Pancreas (tissue), 10 donors: ENCODE measurements around the gene PFN4. TPM values are rescaled to one million over a fixed set of nuclear protein-coding genes. Genes with fewer than 3 reads are reported as not detected.

ENCODE experiments used
- ATAC-seq, 4 donors: fragments of 200-7000 bp; cut with Tn5 transposase; one replicate each; pipeline versions ENCODE4 v1.8.0 to v1.9.1; 2020; ENCODE audit warnings: mild to moderate bottlenecking in 4 of 4, moderate library complexity in 4 of 4
- DNase-seq, 6 donors: peaks; one replicate each; pipeline ENCODE4 v3.0.0-alpha.2; 2020
- FAIRE-seq: peaks from 2 replicates; lab custom pipeline; 2012; peaks lifted over from hg19 to GRCh38; lab: Jason Lieb, UNC
- H3K27ac ChIP-seq, 4 donors: fragments of 200-600 bp; sonication (generic); 1 replicate in 3 of 4; 2 replicates in 1 of 4; pipeline versions ENCODE4 v1.5.0 to v1.8.0; 2020
- H3K27me3 ChIP-seq, 4 donors: fragments of 200-600 bp; one replicate each; pipeline ENCODE4 v1.8.0; 2021
- H3K36me3 ChIP-seq, 3 donors: fragments of 200-600 bp; sonication (generic) in 1 of 3; one replicate each; pipeline versions ENCODE4 v1.5.0 to v1.8.0; 2020 to 2021
- H3K4me1 ChIP-seq, 3 donors: fragments of 200-600 bp; one replicate each; pipeline ENCODE4 v1.8.0; 2021
- H3K4me3 ChIP-seq, 4 donors: fragments of 200-600 bp; sonication (generic) in 2 of 4; one replicate each; pipeline versions ENCODE4 v1.5.0 to v1.8.0; 2020 to 2021
- H3K9me3 ChIP-seq, 4 donors: fragments of 200-600 bp; one replicate each; pipeline ENCODE4 v1.8.0; 2021
- WGBS, 2 donors: extraction: QIAGEN DNeasy Blood & Tissue Kit; methylation state at CpG; one replicate each; pipeline ENCODE4 v1.1.7; 2013; 5-methylcytosine and 5-hydroxymethylcytosine counted together
- intact Hi-C, 3 donors: fragments of 100-400 bp; cut with DNase I; formaldehyde crosslinking; loops; one replicate each; pipeline versions ENCODE4 v1.11.1 to v1.14.2; 2022
- polyA plus RNA-seq, 2 donors: library from polyadenylated mRNA; stranded (reverse); fragments of 200-250 nt; gene quantifications; one replicate each; pipeline ENCODE4 v1.2.3, GENCODE V29; 2013
- total RNA-seq, 6 donors: library from RNA; stranded (reverse); fragmentation: NEBNext Ultra II Directional in 4 of 6; extraction: Animal tissue kit (Norgen Biotek cat#: 25700) in 4 of 6; gene quantifications; one replicate each; pipeline versions ENCODE4 v1.2.1 to v1.2.4, GENCODE V29; 2021 to 2023
- TF ChIP-seq, protein P1 (sequence below), 4 donors: fragments of 200-600 bp; sonication (generic) in 3 of 4; IDR thresholded peaks; one replicate each; pipeline versions ENCODE4 v1.5.0 to v1.8.0; 2021; ENCODE audit warnings: antibody characterized with exemption in 4 of 4
- donor health status: healthy with polysubstance abuse.
- donor health status: DM: no; HTN: no; CAD: no; lungs with moderate emphysema.
- donor health status: DM: no; HTN: no; CAD: no.
- donor health status: control.
- donor health status: control.
- donor health status: Bipolar disorder and iron deficiency.
- donor health status: DM: yes; HTN: yes; CAD: no.
- donor health status: DM: no; HTN: no; CAD: no.
- donor health status: DM: no; HTN: no; CAD: no.
- donor health status: DM: yes; HTN: yes; CAD: no.

PFN4 gene, protein sequence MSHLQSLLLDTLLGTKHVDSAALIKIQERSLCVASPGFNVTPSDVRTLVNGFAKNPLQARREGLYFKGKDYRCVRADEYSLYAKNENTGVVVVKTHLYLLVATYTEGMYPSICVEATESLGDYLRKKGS
- total RNA-seq (under 1 TPM; 0.16 to 0.52 (median 0.38) TPM), polyA plus RNA-seq (under 1 TPM; 0.53 to 0.63 TPM)

DNA sequence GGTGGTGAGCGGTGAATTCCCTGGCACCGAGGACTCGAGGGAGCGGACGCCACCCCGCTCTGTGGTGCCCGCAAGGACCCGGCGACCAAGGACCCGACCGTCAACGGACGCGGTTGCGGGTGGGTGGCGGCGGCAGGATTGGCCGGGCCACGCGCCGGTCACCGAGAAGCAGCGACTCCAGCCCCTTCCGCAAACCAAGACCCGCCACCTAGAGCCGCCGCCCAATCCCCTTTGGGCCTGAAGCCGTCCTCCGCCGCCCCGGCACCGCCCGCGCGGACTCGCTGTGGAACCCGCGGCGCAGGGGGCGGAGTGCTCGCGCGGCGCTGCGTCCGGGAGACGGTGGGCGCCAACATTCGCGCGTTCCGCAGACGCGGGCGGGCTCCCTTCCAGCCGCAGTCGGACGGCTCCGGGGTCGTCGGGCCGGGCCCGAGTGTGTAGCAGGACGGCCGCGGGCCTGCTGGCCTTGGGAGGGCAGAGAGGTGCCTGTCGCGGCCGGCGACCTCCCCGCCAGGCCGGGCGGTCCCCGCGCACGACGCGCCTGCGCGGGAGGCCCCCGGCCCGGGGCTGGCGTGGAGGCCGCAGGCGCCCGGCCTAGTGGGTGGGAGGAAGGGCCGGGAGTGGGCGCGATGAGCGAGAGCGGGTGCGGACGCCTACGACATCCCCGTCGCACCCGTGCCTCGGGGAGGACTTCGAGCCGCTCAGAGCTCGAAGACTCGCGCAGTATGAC is at the start of gene PFN4, which contains the start of gene FAM228B:
Gene PFN4 (minus strand): TSS at position 140 of the 727 bp plus-strand sequence. CDS start 799 bp downstream, outside the sequence.
Gene FAM228B (plus strand): TSS at position 275 of the 727 bp plus-strand sequence. CDS start 893 bp downstream, outside the sequence.
- Histone ChIP-seq H3K27ac (peak within 1 kb of the TSS; percentile 66 to 89 (median 82)), H3K27me3 (no peaks in the 10 kb centered on the region), H3K4me3 (peak within 1 kb of the TSS; percentile 55 to 73 (median 68)), H3K9me3 (no peaks in the 10 kb centered on the region), H3K4me1 (peaks cover 0 to 10% (median 5%) of the 10 kb centered on the region in 3 donors), H3K36me3 (no peaks in the 10 kb centered on the region)
- WGBS, 2 donors, result 1% methylated on average over 73 to 103 of the region's 103 CpGs
- intact Hi-C loops, result no loop called here
- FAIRE-seq (no peak), DNase-seq (peak; percentile 87 to 95 (median 90)), ATAC-seq (peak; percentile 97 to 98 (median 98))
- TF ChIP-seq, protein P1, sequence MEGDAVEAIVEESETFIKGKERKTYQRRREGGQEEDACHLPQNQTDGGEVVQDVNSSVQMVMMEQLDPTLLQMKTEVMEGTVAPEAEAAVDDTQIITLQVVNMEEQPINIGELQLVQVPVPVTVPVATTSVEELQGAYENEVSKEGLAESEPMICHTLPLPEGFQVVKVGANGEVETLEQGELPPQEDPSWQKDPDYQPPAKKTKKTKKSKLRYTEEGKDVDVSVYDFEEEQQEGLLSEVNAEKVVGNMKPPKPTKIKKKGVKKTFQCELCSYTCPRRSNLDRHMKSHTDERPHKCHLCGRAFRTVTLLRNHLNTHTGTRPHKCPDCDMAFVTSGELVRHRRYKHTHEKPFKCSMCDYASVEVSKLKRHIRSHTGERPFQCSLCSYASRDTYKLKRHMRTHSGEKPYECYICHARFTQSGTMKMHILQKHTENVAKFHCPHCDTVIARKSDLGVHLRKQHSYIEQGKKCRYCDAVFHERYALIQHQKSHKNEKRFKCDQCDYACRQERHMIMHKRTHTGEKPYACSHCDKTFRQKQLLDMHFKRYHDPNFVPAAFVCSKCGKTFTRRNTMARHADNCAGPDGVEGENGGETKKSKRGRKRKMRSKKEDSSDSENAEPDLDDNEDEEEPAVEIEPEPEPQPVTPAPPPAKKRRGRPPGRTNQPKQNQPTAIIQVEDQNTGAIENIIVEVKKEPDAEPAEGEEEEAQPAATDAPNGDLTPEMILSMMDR (IDR thresholded peaks at IDR 0.05), result no peak

DNA sequence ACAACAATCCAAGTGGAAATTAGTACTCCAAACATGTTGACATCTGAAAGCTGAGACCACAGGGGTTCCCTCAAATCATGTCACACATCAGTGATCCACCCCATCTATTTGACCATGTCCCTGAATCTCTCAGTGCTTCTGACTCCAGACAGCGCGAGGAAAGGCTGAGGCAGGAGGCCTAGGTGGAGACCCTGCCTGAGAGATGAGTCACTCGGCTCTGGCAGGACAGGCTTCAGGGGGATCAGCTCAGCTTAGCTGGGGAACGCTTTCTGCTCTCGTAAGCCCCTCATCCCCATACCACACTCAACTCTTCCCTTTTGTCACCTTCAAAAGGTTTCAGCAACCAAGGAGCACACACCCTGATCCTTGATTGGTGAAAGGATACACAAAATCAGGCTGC is 45.9 kb upstream of the PFN4 start:
- no peak overlapping the region for H3K4me3 ChIP-seq
- DNase-seq (no peak), ATAC-seq (no peak), FAIRE-seq (no peak)
- intact Hi-C loops, result no loop called here
- no peaks in the 10 kb centered on the region for H3K27me3 ChIP-seq
- H3K36me3 ChIP-seq, result no peaks in the 10 kb centered on the region
- no peaks in the 10 kb centered on the region for H3K4me1 ChIP-seq
- TF ChIP-seq, protein P1 (IDR thresholded peaks at IDR 0.05), result no peak
- no peaks in the 10 kb centered on the region for H3K9me3 ChIP-seq
- H3K27ac ChIP-seq, result no peak overlapping the region
- 88 to 93% methylated on average over 5 of the region's 5 CpGs for WGBS, 2 donors

DNA sequence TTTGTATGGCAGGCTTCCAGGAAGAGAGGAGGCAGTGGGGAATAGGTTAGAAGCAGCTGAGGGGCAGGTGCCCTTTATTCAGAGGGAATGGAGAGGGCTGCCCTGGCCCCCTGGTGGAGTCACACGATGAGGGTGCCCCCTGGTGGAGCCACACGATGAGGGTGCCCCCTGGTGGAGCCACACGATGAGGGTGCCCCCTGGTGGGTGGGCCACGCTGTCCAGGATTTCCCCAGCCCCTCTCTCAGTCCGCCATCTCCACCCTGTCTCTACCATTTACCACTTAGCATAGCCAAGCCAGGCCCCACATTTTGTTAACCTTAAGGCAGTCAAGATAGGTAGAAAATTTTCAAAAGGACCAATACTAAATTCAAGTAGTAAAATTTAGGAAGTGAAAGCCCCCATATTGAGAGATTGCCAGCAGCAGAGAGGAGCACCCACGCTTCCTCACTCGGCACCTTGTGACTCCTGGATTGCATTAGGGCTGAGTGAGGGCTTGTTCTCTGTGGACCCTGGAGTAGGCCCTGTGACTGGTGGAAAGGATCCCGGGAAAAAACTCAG is 41.4 kb upstream of the PFN4 start:
- peak in 2 of 6 donors; percentile 17 to 73 for DNase-seq

DNA sequence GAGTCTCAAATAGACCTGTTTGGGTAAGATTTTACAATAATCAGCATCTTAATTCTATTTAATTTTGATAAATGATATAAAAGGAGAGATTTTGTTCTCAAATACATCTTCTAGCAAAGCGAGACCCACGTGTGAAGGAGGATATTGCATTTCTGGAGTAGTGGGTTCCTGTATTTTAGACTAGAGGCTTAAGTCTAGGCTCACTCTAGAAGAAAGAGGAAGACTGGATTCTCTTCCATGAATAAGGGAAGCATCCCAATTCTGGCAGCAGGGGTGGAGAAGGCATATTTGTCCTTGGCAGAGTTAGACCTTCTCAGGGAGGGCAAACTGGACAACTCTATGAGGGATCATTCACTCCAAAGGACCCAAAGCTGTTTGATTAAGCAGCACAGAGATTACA is 40.5 kb upstream of the PFN4 start:
- no peak for FAIRE-seq
- Histone ChIP-seq H3K27ac (no peak overlapping the region), H3K36me3 (no peaks in the 10 kb centered on the region), H3K4me1 (no peaks in the 10 kb centered on the region), H3K9me3 (no peaks in the 10 kb centered on the region), H3K4me3 (no peak overlapping the region), H3K27me3 (no peaks in the 10 kb centered on the region)
- DNase-seq, result no peak
- TF ChIP-seq, protein P1 (IDR thresholded peaks at IDR 0.05), result no peak
- intact Hi-C loops, result no loop called here
- ATAC-seq, result no peak
- WGBS, 2 donors, result 55 to 79% methylated on average over 2 of the region's 2 CpGs

More for the DNA sequence above, 41.4 kb upstream of the PFN4 start:
- Histone ChIP-seq H3K9me3 (no peaks in the 10 kb centered on the region), H3K27me3 (no peaks in the 10 kb centered on the region), H3K27ac (no peak overlapping the region), H3K4me3 (no peak overlapping the region), H3K36me3 (no peaks in the 10 kb centered on the region), H3K4me1 (no peaks in the 10 kb centered on the region)
- FAIRE-seq, result no peak
- TF ChIP-seq, protein P1 (IDR thresholded peaks at IDR 0.05), result peak in 3 of 4 donors; percentile 7 to 32 (median 29)
- ATAC-seq, result peak in 3 of 4 donors; percentile 66 to 77 (median 73)
- intact Hi-C loops, result no loop called here
- 47 to 48% methylated on average over 8 of the region's 8 CpGs for WGBS, 2 donors
